Thyroid gland (tissue), 4 donors: ENCODE data around the gene DLG2. TPM values are rescaled to one million over a fixed set of nuclear protein-coding genes. Genes with fewer than 3 reads are reported as not detected.

Source experiments
- DNase-seq, 2 donors: peaks; one replicate each; pipeline ENCODE4 v3.0.0-alpha.2; 2019
- H3K27ac ChIP-seq, 3 donors: fragments of 200-600 bp; sonication (generic); 1 replicate in 2 of 3; 2 replicates in 1 of 3; pipeline ENCODE4 v1.5.1; 2016 to 2019; ENCODE audit warnings: mild to moderate bottlenecking in 1 of 3, moderate library complexity in 1 of 3
- H3K27me3 ChIP-seq: fragments of 200-600 bp; sonication (generic); one replicate; pipeline ENCODE4 v1.5.1; 2019
- H3K36me3 ChIP-seq, 2 donors: fragments of 200-600 bp; sonication (generic); one replicate each; pipeline ENCODE4 v1.5.1; 2016 to 2019
- H3K4me1 ChIP-seq, 2 donors: fragments of 200-600 bp; sonication (generic); one replicate each; pipeline ENCODE4 v1.5.1; 2017 to 2019
- H3K4me3 ChIP-seq, 3 donors: fragments of 200-600 bp; sonication (generic); replicated peaks in 1 of 3; 1 replicate in 2 of 3; 2 replicates in 1 of 3; pipeline ENCODE4 v1.5.1; 2016; ENCODE audit warnings: mild to moderate bottlenecking in 1 of 3
- H3K9me3 ChIP-seq: fragments of 200-600 bp; sonication (generic); one replicate; pipeline ENCODE4 v1.5.1; 2017
- CTCF ChIP-seq, 6 experiments: fragments of 200-600 bp in 3 of 6; fragments of 450-650 bp in 3 of 6; sonication (generic) in 3 of 6; IDR thresholded peaks; one replicate each; pipeline ENCODE4 v1.5.1; 2016 to 2019; ENCODE audit warnings: antibody characterized with exemption in 6 of 6, mild to moderate bottlenecking in 2 of 6, inconsistent platforms in 1 of 6, moderate library complexity in 1 of 6
- POLR2A ChIP-seq, 2 donors: fragments of 450-650 bp; IDR thresholded peaks; one replicate each; pipeline ENCODE4 v1.6.1; 2017; ENCODE audit warnings: antibody characterized with exemption in 2 of 2, mild to moderate bottlenecking in 2 of 2, moderate library complexity in 1 of 2
- WGBS, 2 donors: methylation state at CpG; one replicate each; pipeline ENCODE4 v1.1.5; 2017; 5-methylcytosine and 5-hydroxymethylcytosine counted together
- intact Hi-C: fragments of 100-400 bp; cut with DNase I; formaldehyde crosslinking; loops from one replicate; pipeline ENCODE4 v1.15.1; 2023
- total RNA-seq, 4 donors: library from RNA; depleted of rRNA; stranded (reverse); fragments of >200 nt; gene quantifications; one replicate each; pipeline ENCODE4 v1.2.3, GENCODE V29; 2016

DLG2 gene
- total RNA-seq, 4 donors from 2014 or later = 29.4 to 79.4 (median 42.4) TPM

- intact Hi-C loops = no loop called here
- no peaks in the 10 kb centered on the region for H3K9me3 ChIP-seq
- H3K4me3 ChIP-seq = no peak overlapping the region
- 85 to 90% methylated on average over 1 of the region's 1 CpG for WGBS, 2 donors
- H3K27ac ChIP-seq = no peak overlapping the region
- no peak for DNase-seq
- TF ChIP-seq POLR2A (IDR thresholded peaks at IDR 0.05) (no peak), CTCF (IDR thresholded peaks at IDR 0.05) (no peak)
- peaks cover 10 to 16% of the 10 kb centered on the region in 2 donors for H3K4me1 ChIP-seq
- H3K27me3 ChIP-seq = no peaks in the 10 kb centered on the region
- no peaks in the 10 kb centered on the region for H3K36me3 ChIP-seq
Observed at GRCh38 chr11:83493034-83493433, 2134.1 kb downstream of the DLG2 start.

DNA sequence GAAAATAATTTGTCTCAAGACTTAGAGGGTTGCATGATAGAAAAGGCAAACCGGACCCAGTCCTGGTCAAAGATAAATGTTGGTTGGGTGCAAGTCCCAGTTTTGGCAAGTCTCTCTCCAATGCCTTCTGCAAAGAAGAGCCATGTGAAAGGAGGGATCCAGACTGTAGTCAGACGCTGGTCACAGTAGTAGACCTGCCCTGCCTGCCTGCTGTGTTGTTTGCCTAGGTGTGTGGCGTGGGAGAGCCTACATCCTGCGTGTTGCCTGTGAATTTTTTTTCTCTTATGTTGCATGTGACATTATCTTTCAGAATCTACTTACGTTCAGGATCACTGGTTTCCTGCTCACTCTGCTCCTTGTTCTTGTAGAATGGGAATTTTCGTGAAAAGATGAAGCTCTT is 2143.3 kb downstream of the DLG2 start:
- H3K27ac ChIP-seq = peak overlapping the region; percentile 67 to 92 (median 73)
- no peaks in the 10 kb centered on the region for H3K36me3 ChIP-seq
- intact Hi-C loops = no loop called here
- no peaks in the 10 kb centered on the region for H3K27me3 ChIP-seq
- H3K4me1 ChIP-seq = peaks cover 18 to 22% of the 10 kb centered on the region in 2 donors
- 27 to 45% methylated on average over 6 of the region's 6 CpGs for WGBS, 2 donors
- DNase-seq = peak; percentile 68 to 70
- no peak overlapping the region for H3K4me3 ChIP-seq
- TF ChIP-seq POLR2A (IDR thresholded peaks at IDR 0.05) = peak in 1 of 2 donors; percentile 42
- TF ChIP-seq CTCF (IDR thresholded peaks at IDR 0.05) = no peak
- H3K9me3 ChIP-seq = no peaks in the 10 kb centered on the region

- Histone ChIP-seq H3K27ac (peak overlapping the region; percentile 13 to 92 (median 81)), H3K4me1 (peaks cover 22 to 25% of the 10 kb centered on the region in 2 donors), H3K36me3 (no peaks in the 10 kb centered on the region), H3K4me3 (peak overlapping the region in 1 of 3 donors; percentile 13), H3K9me3 (no peaks in the 10 kb centered on the region), H3K27me3 (no peaks in the 10 kb centered on the region)
- TF ChIP-seq POLR2A (IDR thresholded peaks at IDR 0.05) (no peak), CTCF (IDR thresholded peaks at IDR 0.05) (peak in 1 of 6 experiments; percentile 5)
- DNase-seq = no peak
- WGBS, 2 donors = 26 to 28% methylated on average over 3 of the region's 3 CpGs
- intact Hi-C loops = no loop called here
Observed at GRCh38 chr11:83480811-83481210, 2146.3 kb downstream of the DLG2 start.

DNA sequence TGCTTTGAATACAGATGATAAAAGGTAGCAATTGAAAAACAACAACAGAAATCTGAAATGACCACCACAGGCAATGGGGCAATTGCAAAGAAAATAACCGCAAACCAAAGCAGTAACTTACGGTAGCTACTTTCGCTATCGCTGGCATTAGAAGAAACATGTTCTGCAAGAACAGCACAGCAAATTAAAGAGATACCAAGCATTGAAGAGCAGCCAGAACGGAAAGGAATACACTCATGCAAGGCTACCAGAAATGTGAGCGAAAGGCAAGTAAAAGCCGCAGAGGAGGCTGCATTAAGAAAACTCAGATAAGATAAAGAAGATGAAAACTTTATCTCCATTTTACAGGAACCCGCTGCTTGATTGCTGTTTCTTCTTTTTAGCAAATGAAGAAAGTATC is 2146.9 kb downstream of the DLG2 start:
- Histone ChIP-seq H3K9me3 (no peaks in the 10 kb centered on the region), H3K27ac (peak overlapping the region; percentile 13 to 92 (median 81)), H3K27me3 (no peaks in the 10 kb centered on the region), H3K36me3 (no peaks in the 10 kb centered on the region), H3K4me1 (peaks cover 22 to 25% of the 10 kb centered on the region in 2 donors), H3K4me3 (peak overlapping the region in 1 of 3 donors; percentile 13)
- TF ChIP-seq POLR2A (IDR thresholded peaks at IDR 0.05) (peak in 1 of 2 donors; percentile 27), CTCF (IDR thresholded peaks at IDR 0.05) (no peak)
- DNase-seq = peak in 1 of 2 donors; percentile 7
- intact Hi-C loops = no loop called here
- WGBS, 2 donors = 55 to 70% methylated on average over 8 of the region's 8 CpGs

DNA sequence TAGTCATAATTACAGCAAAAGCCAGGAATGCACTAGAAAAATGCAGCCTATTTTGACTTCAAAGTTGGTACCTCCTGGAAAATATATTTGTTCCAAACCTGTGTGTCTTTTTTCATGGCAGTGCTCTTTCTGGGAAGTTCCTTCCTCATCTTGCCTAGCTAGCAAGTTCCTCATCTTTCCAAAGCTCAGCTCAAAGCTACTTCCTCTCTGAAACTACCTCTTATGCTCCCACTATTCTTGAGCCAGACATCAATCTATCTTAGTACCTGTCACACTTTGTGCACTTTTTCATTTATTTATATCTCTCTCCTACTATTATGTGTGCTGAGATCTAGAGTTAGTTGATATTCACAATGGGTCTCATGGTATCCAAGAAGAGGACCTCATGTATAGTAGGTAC is 2149.4 kb downstream of the DLG2 start:
- no peaks in the 10 kb centered on the region for H3K36me3 ChIP-seq
- no peak overlapping the region for H3K4me3 ChIP-seq
- no peaks in the 10 kb centered on the region for H3K27me3 ChIP-seq
- no peak for DNase-seq
- peaks cover 6 to 13% of the 10 kb centered on the region in 2 donors for H3K4me1 ChIP-seq
- H3K27ac ChIP-seq = no peak overlapping the region
- TF ChIP-seq CTCF (IDR thresholded peaks at IDR 0.05) = no peak
- TF ChIP-seq POLR2A (IDR thresholded peaks at IDR 0.05) = no peak
- intact Hi-C loops = no loop called here
- no peaks in the 10 kb centered on the region for H3K9me3 ChIP-seq
